Transverse colon (tissue), 4 donors: Measurements from ENCODE around the gene CELF4. TPM values are rescaled to one million over a fixed set of nuclear protein-coding genes. Genes with fewer than 3 reads are reported as not detected.

Experiments
- DNase-seq: peaks from one replicate; pipeline ENCODE4 v3.0.0-alpha.2; 2019
- H3K27ac ChIP-seq, 4 donors: fragments of 200-600 bp; sonication (generic); 2 replicates each; pipeline ENCODE4 v1.5.1; 2016 to 2018; ENCODE audit warnings: inconsistent platforms in 4 of 4
- H3K27me3 ChIP-seq: fragments of 200-600 bp; sonication (generic); 2 replicates; pipeline ENCODE4 v1.5.1; 2017; ENCODE audit warnings: inconsistent platforms
- H3K36me3 ChIP-seq, 4 donors: fragments of 200-600 bp; sonication (generic); 2 replicates each; pipeline ENCODE4 v1.5.1; 2017 to 2019; ENCODE audit warnings: inconsistent platforms in 4 of 4
- H3K4me1 ChIP-seq, 4 donors: fragments of 200-600 bp; sonication (generic); 2 replicates each; pipeline ENCODE4 v1.5.1; 2017 to 2020; ENCODE audit warnings: inconsistent platforms in 4 of 4
- H3K4me3 ChIP-seq, 4 donors: fragments of 200-600 bp; sonication (generic); 1 replicate in 1 of 4; 2 replicates in 3 of 4; pipeline versions ENCODE4 v1.5.1 to v1.6.1; 2017 to 2019; ENCODE audit warnings: inconsistent platforms in 4 of 4
- H3K9me3 ChIP-seq, 2 donors: fragments of 200-600 bp; sonication (generic); 2 replicates each; pipeline ENCODE4 v1.5.1; 2017 to 2019; ENCODE audit warnings: inconsistent platforms in 2 of 2
- CTCF ChIP-seq, 5 experiments: fragments of 200-600 bp in 3 of 5; fragments of 450-650 bp in 2 of 5; sonication (generic) in 3 of 5; IDR thresholded peaks; 1 replicate in 2 of 5; 2 replicates in 3 of 5; pipeline ENCODE4 v1.5.1; 2016 to 2017; ENCODE audit warnings: antibody characterized with exemption in 5 of 5, inconsistent platforms in 3 of 5, mild to moderate bottlenecking in 2 of 5, moderate library complexity in 1 of 5
- EP300 ChIP-seq: sonication (generic); formaldehyde crosslinking; IDR thresholded peaks from one replicate; pipeline ENCODE4 v1.6.1; 2017; ENCODE audit warnings: antibody characterized with exemption, low read depth
- POLR2A ChIP-seq: fragments of 450-650 bp; IDR thresholded peaks from one replicate; pipeline ENCODE4 v1.6.1; 2016; ENCODE audit warnings: antibody characterized with exemption, mild to moderate bottlenecking, moderate library complexity
- POLR2AphosphoS5 ChIP-seq, 3 donors: sonication (generic); formaldehyde crosslinking; IDR thresholded peaks; one replicate each; pipeline ENCODE4 v1.6.1; 2016; ENCODE audit warnings: antibody characterized with exemption in 3 of 3
- WGBS, 2 donors: methylation state at CpG; one replicate each; pipeline ENCODE4 v1.1.5; 2018; ENCODE audit warnings: low coverage in 1 of 2; 5-methylcytosine and 5-hydroxymethylcytosine counted together
- in situ Hi-C, 4 donors: fragments of 200-750 bp; cut with MboI; loops; one replicate each; pipeline versions ENCODE4 v1.15.0 to v1.15.1; 2017; ENCODE audit warnings: low sequenced_read_pairs in 3 of 4, low pct_ligation_motif_present in 1 of 4, low pct_unique_long_range_greater_than_20kb in 1 of 4
- intact Hi-C: fragments of 100-400 bp; cut with DNase I; formaldehyde crosslinking; loops from one replicate; pipeline ENCODE4 v1.15.1; 2023; ENCODE audit warnings: low total_unique reads
- total RNA-seq, 4 donors: library from RNA; depleted of rRNA; stranded (reverse); fragments of >200 nt; gene quantifications; one replicate each; pipeline ENCODE4 v1.1.0, GENCODE V29; 2016

CELF4 gene
- total RNA-seq, 4 donors from 2014 or later = 0.14 to 0.75 TPM; not detected in 2

- intact Hi-C loops (no loop called here), in situ Hi-C loops (loop anchor here in 2 of 4 donors (25.0 kb wide), 3 partner anchors 111 to 186 kb away; no protein-coding TSS in a partner anchor)
- Histone ChIP-seq H3K4me3 (no peak overlapping the region), H3K27me3 (no peaks in the 10 kb centered on the region), H3K9me3 (no peaks in the 10 kb centered on the region), H3K4me1 (no peaks in the 10 kb centered on the region), H3K36me3 (no peaks in the 10 kb centered on the region), H3K27ac (no peak overlapping the region)
- TF ChIP-seq CTCF (IDR thresholded peaks at IDR 0.05) (no peak), POLR2A (no peak)
- WGBS, 2 donors = 80 to 81% methylated on average over 9 of the region's 9 CpGs
- DNase-seq = no peak
Observed at GRCh38 chr18:37351110-37351509, 214.5 kb downstream of the CELF4 start.

GRCh38 chr18:37348729-37349128 is 216.9 kb downstream of the CELF4 start:
- no peak for DNase-seq
- in situ Hi-C loops = no loop called here
- intact Hi-C loops = loop anchor here (10.0 kb wide), 1 partner anchor 186 kb away; no protein-coding TSS in a partner anchor
- 88% methylated on average over 2 of the region's 2 CpGs; no CpG with 5 or more reads in 1 of the 2 donors for WGBS, 2 donors
- H3K4me3 ChIP-seq = no peak overlapping the region
- H3K27ac ChIP-seq = no peak overlapping the region
- no peaks in the 10 kb centered on the region for H3K4me1 ChIP-seq
- no peaks in the 10 kb centered on the region for H3K9me3 ChIP-seq
- peaks cover 5% of the 10 kb centered on the region for H3K27me3 ChIP-seq
- H3K36me3 ChIP-seq = no peaks in the 10 kb centered on the region
- TF ChIP-seq POLR2AphosphoS5 (IDR thresholded peaks at IDR 0.05) = no peak
- TF ChIP-seq CTCF (IDR thresholded peaks at IDR 0.05) = no peak
- TF ChIP-seq EP300 = no peak
- TF ChIP-seq POLR2A = no peak

- Histone ChIP-seq H3K9me3 (no peaks in the 10 kb centered on the region), H3K36me3 (no peaks in the 10 kb centered on the region), H3K27me3 (peaks cover 6% of the 10 kb centered on the region), H3K4me1 (no peaks in the 10 kb centered on the region), H3K4me3 (no peak overlapping the region), H3K27ac (no peak overlapping the region)
- 40 to 82% methylated on average over 1 to 3 of the region's 3 CpGs for WGBS, 2 donors
- TF ChIP-seq POLR2AphosphoS5 (IDR thresholded peaks at IDR 0.05) = no peak
- TF ChIP-seq CTCF (IDR thresholded peaks at IDR 0.05) = no peak
- no peak for TF ChIP-seq EP300
- no peak for TF ChIP-seq POLR2A
- DNase-seq = no peak
- in situ Hi-C loops (no loop called here), intact Hi-C loops (loop anchor here (10.0 kb wide), 1 partner anchor 189 kb away; no protein-coding TSS in a partner anchor)
Observed at GRCh38 chr18:37346048-37346447, 219.6 kb downstream of the CELF4 start.

GRCh38 chr18:37343542-37343851 is 222.1 kb downstream of the CELF4 start:
- H3K4me3 ChIP-seq = no peak overlapping the region
- in situ Hi-C loops = no loop called here
- WGBS, 2 donors = 33% methylated on average over 7 of the region's 7 CpGs; no CpG with 5 or more reads in 1 of the 2 donors

More at GRCh38 chr18:37343542-37343851, 222.1 kb downstream of the CELF4 start:
- no peak for DNase-seq
- Histone ChIP-seq H3K27me3 (peaks cover 6% of the 10 kb centered on the region), H3K4me1 (no peaks in the 10 kb centered on the region), H3K36me3 (no peaks in the 10 kb centered on the region), H3K27ac (no peak overlapping the region), H3K9me3 (no peaks in the 10 kb centered on the region)
- no peak for TF ChIP-seq EP300
- no peak for TF ChIP-seq POLR2AphosphoS5 (IDR thresholded peaks at IDR 0.05)
- no peak for TF ChIP-seq CTCF (IDR thresholded peaks at IDR 0.05)
- TF ChIP-seq POLR2A = no peak
- intact Hi-C loops = loop anchor here (10.0 kb wide), 1 partner anchor 191 kb away; no protein-coding TSS in a partner anchor
